ENCODE results near the gene SLC20A1.
"Not testable (repeated sequence)": the region's sequence is repeated elsewhere in the genome, so short reads cannot be mapped to it uniquely, and the experiment has no call there.

SLC20A1 gene

DNA sequence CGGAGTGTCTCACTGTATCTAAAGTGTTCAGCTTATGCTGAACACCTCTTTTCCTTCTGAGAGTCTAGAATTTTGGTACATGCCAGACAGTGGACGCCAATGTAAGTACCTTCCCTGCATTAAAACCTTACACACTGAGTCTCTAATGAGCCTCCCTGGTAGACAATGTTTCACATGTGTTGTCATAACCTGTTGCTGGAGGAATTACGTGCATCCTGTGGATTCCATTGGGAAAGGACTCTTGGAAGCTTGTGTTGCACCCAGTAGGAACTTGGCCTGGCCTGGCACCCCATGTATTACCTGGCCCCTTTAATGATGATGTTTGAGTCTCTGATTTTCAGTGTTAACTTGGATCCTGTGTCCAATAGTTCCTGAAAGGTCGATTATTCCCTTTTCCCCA lies 40.8 kb upstream of the SLC20A1 start:
- ChIA-PET CTCF (interaction anchor here (0.6 to 11.6 kb wide), 11 partner anchors 10 to 131 kb away, joined by 3 to 158 read pairs (median 3); no protein-coding TSS in a partner anchor), POLR2A (no interaction called here)
- no peaks in the 10 kb centered on the region for H3K27me3 ChIP-seq (replicated peaks in 2 of 5; ENCODE audit: control insufficient read depth in 4 of 5, insufficient read depth in 5 of 5, low read length in 4 of 5)
- H3K4me3 ChIP-seq (ENCODE audit: control insufficient read depth in 1 of 7, extremely low read depth in 1 of 7, insufficient read depth in 4 of 7, low read depth in 2 of 7, low read length in 6 of 7): no peak overlapping the region
- peaks cover 0 to 4% (median 2%) of the 10 kb centered on the region in 4 experiments for H3K4me1 ChIP-seq (ENCODE audit: control extremely low read depth in 1 of 4, control insufficient read depth in 4 of 4, insufficient read depth in 4 of 4, low read length in 3 of 4)
- 82% methylated on average over 3 of the region's 4 CpGs for WGBS (ENCODE audit: insufficient coverage)
- no peaks in the 10 kb centered on the region for H3K36me3 ChIP-seq (ENCODE audit: control insufficient read depth in 4 of 4, insufficient read depth in 4 of 4, low read length in 3 of 4)
- no peak overlapping the region for H3K27ac ChIP-seq (ENCODE audit: insufficient read depth in 1 of 2, low read depth in 1 of 2, low read length in 2 of 2, poor library complexity in 1 of 2, severe bottlenecking in 2 of 2)
- H3K9me3 ChIP-seq (ENCODE audit: control extremely low read depth in 1 of 5, control insufficient read depth in 4 of 5, insufficient read depth in 2 of 5, low read depth in 1 of 5, low read length in 4 of 5): no peaks in the 10 kb centered on the region
- DNase-seq: no peak

GRCh38 chr2:112605926-112606325 lies 39.8 kb upstream of the SLC20A1 start:
- H3K36me3 ChIP-seq (ENCODE audit: control insufficient read depth in 4 of 4, insufficient read depth in 4 of 4, low read length in 3 of 4): no peaks in the 10 kb centered on the region
- no peaks in the 10 kb centered on the region for H3K4me1 ChIP-seq (ENCODE audit: control extremely low read depth in 1 of 4, control insufficient read depth in 4 of 4, insufficient read depth in 4 of 4, low read length in 3 of 4)
- no peaks in the 10 kb centered on the region for H3K27me3 ChIP-seq (replicated peaks in 2 of 5; ENCODE audit: control insufficient read depth in 4 of 5, insufficient read depth in 5 of 5, low read length in 4 of 5)
- H3K4me3 ChIP-seq (ENCODE audit: control insufficient read depth in 1 of 7, extremely low read depth in 1 of 7, insufficient read depth in 4 of 7, low read depth in 2 of 7, low read length in 6 of 7): no peak overlapping the region
- CTCF ChIA-PET: interaction anchor here (1.0 to 4.2 kb wide), 4 partner anchors 15 to 121 kb away, joined by 3 to 21 read pairs (median 4); no protein-coding TSS in a partner anchor
- POLR2A ChIA-PET: no interaction called here
- H3K9me3 ChIP-seq (ENCODE audit: control extremely low read depth in 1 of 5, control insufficient read depth in 4 of 5, insufficient read depth in 2 of 5, low read depth in 1 of 5, low read length in 4 of 5): no peaks in the 10 kb centered on the region
- 100% methylated on average over 4 of the region's 5 CpGs for WGBS (ENCODE audit: insufficient coverage)
- DNase-seq: no peak
- H3K27ac ChIP-seq (ENCODE audit: insufficient read depth in 1 of 2, low read depth in 1 of 2, low read length in 2 of 2, poor library complexity in 1 of 2, severe bottlenecking in 2 of 2): no peak overlapping the region

- H3K4me3 ChIP-seq (ENCODE audit: control insufficient read depth in 1 of 7, extremely low read depth in 1 of 7, insufficient read depth in 4 of 7, low read depth in 2 of 7, low read length in 6 of 7): no peak overlapping the region
- no peak for DNase-seq
- no peak overlapping the region for H3K27ac ChIP-seq (ENCODE audit: insufficient read depth in 1 of 2, low read depth in 1 of 2, low read length in 2 of 2, poor library complexity in 1 of 2, severe bottlenecking in 2 of 2)
- 95% methylated on average over 4 of the region's 4 CpGs for WGBS (ENCODE audit: insufficient coverage)
- no peaks in the 10 kb centered on the region for H3K4me1 ChIP-seq (ENCODE audit: control extremely low read depth in 1 of 4, control insufficient read depth in 4 of 4, insufficient read depth in 4 of 4, low read length in 3 of 4)
- no peaks in the 10 kb centered on the region for H3K9me3 ChIP-seq (ENCODE audit: control extremely low read depth in 1 of 5, control insufficient read depth in 4 of 5, insufficient read depth in 2 of 5, low read depth in 1 of 5, low read length in 4 of 5)
- ChIA-PET CTCF (interaction anchor here (1.1 to 4.2 kb wide), 2 partner anchors 9 to 19 kb away, joined by 4 to 21 read pairs; no protein-coding TSS in a partner anchor), POLR2A (no interaction called here)
- H3K27me3 ChIP-seq (replicated peaks in 2 of 5; ENCODE audit: control insufficient read depth in 4 of 5, insufficient read depth in 5 of 5, low read length in 4 of 5): no peaks in the 10 kb centered on the region
- no peaks in the 10 kb centered on the region for H3K36me3 ChIP-seq (ENCODE audit: control insufficient read depth in 4 of 4, insufficient read depth in 4 of 4, low read length in 3 of 4)
Observed at GRCh38 chr2:112606547-112606946, 39.2 kb upstream of the SLC20A1 start.

DNA sequence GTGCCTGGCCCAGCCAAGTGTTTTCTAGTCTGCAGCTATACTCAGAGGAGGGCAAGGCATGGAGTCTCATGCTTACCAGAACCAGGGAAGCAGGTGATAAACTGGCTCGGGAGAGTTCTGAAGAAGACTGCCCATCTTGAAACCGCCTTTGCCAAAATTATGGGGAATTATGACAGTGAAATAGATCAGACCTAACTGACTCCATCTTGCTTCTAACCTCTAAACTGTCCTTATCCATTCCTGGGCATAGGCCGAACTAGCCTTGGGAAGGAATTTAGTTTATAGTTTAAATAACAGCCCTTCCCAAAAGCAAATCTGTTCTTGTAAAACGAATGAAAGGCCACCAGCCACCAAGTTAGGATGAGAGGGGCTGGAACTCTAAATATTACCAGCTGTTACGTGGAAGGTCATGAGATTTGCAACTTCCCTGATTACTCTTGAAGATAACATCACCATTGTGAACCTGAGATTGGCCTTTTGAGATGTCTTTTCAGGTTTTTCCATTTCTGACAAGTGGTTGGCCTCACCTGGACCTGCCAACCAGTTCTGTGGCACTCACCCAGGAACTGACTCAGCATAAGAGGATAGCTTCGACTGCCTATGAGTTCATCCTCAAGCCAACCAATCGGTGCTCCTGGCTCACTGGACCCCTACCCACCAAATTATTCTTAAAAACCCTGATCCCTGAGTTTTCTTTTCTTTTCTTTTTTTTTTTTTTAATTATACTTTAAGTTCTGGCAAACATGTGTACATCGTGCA lies 37.9 kb upstream of the SLC20A1 start:
- ChIA-PET CTCF (no interaction called here), POLR2A (no interaction called here)
- WGBS (ENCODE audit: insufficient coverage): 93% methylated on average over 6 of the region's 8 CpGs
- Histone ChIP-seq H3K27ac (ENCODE audit: insufficient read depth in 1 of 2, low read depth in 1 of 2, low read length in 2 of 2, poor library complexity in 1 of 2, severe bottlenecking in 2 of 2) (no peak overlapping the region), H3K4me3 (ENCODE audit: control insufficient read depth in 1 of 7, extremely low read depth in 1 of 7, insufficient read depth in 4 of 7, low read depth in 2 of 7, low read length in 6 of 7) (no peak overlapping the region), H3K4me1 (ENCODE audit: control extremely low read depth in 1 of 4, control insufficient read depth in 4 of 4, insufficient read depth in 4 of 4, low read length in 3 of 4) (no peaks in the 10 kb centered on the region), H3K36me3 (ENCODE audit: control insufficient read depth in 4 of 4, insufficient read depth in 4 of 4, low read length in 3 of 4) (no peaks in the 10 kb centered on the region), H3K27me3 (replicated peaks in 2 of 5; ENCODE audit: control insufficient read depth in 4 of 5, insufficient read depth in 5 of 5, low read length in 4 of 5) (no peaks in the 10 kb centered on the region), H3K9me3 (ENCODE audit: control extremely low read depth in 1 of 5, control insufficient read depth in 4 of 5, insufficient read depth in 2 of 5, low read depth in 1 of 5, low read length in 4 of 5) (peaks cover 0 to 1% (median 0%) of the 10 kb centered on the region in 5 experiments)
- no peak for DNase-seq

GRCh38 chr2:112609320-112609719 lies 36.4 kb upstream of the SLC20A1 start:
- CTCF ChIA-PET: interaction anchor here (2.1 kb wide), 1 partner anchor 116 kb away, joined by 5 read pairs; no protein-coding TSS in a partner anchor
- no CpG with 5 or more reads among the region's 4 CpGs for WGBS (ENCODE audit: insufficient coverage)
- POLR2A ChIA-PET: not testable (repeated sequence)

DNA sequence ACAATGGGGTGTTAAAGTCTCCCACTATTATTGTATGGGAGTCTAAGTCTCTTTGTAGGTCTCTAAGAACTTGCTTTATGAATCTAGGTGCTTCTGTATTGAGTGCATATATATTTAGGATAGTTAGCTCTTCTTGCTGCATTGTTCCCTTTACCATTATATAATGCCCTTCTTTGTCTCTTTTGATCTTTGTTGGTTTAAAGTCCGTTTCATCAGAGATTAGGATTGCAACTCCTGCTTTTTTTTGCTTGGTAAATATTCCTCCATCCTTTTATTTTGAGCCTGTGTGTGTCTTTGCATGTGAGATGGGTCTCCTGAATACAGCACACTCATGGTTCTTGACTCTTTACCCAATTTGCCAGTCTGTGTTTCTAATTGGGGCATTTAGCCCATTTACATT lies 33.5 kb upstream of the SLC20A1 start:
- no CpG with 5 or more reads among the region's 1 CpG for WGBS (ENCODE audit: insufficient coverage)
- POLR2A ChIA-PET; H3K4me1 ChIP-seq (ENCODE audit: control extremely low read depth in 1 of 4, control insufficient read depth in 4 of 4, insufficient read depth in 4 of 4, low read length in 3 of 4); H3K27ac ChIP-seq (ENCODE audit: insufficient read depth in 1 of 2, low read depth in 1 of 2, low read length in 2 of 2, poor library complexity in 1 of 2, severe bottlenecking in 2 of 2); H3K36me3 ChIP-seq (ENCODE audit: control insufficient read depth in 4 of 4, insufficient read depth in 4 of 4, low read length in 3 of 4); H3K27me3 ChIP-seq (replicated peaks in 2 of 5; ENCODE audit: control insufficient read depth in 4 of 5, insufficient read depth in 5 of 5, low read length in 4 of 5); H3K4me3 ChIP-seq (ENCODE audit: control insufficient read depth in 1 of 7, extremely low read depth in 1 of 7, insufficient read depth in 4 of 7, low read depth in 2 of 7, low read length in 6 of 7); DNase-seq; H3K9me3 ChIP-seq (ENCODE audit: control extremely low read depth in 1 of 5, control insufficient read depth in 4 of 5, insufficient read depth in 2 of 5, low read depth in 1 of 5, low read length in 4 of 5): not testable (repeated sequence)
- CTCF ChIA-PET: interaction anchor here (0.7 kb wide), 1 partner anchor 13 kb away, joined by 3 read pairs; no protein-coding TSS in a partner anchor

More at GRCh38 chr2:112609320-112609719, 36.4 kb upstream of the SLC20A1 start:
- not testable (repeated sequence) for H3K4me3 ChIP-seq (ENCODE audit: control insufficient read depth in 1 of 7, extremely low read depth in 1 of 7, insufficient read depth in 4 of 7, low read depth in 2 of 7, low read length in 6 of 7); H3K4me1 ChIP-seq (ENCODE audit: control extremely low read depth in 1 of 4, control insufficient read depth in 4 of 4, insufficient read depth in 4 of 4, low read length in 3 of 4); H3K27ac ChIP-seq (ENCODE audit: insufficient read depth in 1 of 2, low read depth in 1 of 2, low read length in 2 of 2, poor library complexity in 1 of 2, severe bottlenecking in 2 of 2); H3K9me3 ChIP-seq (ENCODE audit: control extremely low read depth in 1 of 5, control insufficient read depth in 4 of 5, insufficient read depth in 2 of 5, low read depth in 1 of 5, low read length in 4 of 5); H3K36me3 ChIP-seq (ENCODE audit: control insufficient read depth in 4 of 4, insufficient read depth in 4 of 4, low read length in 3 of 4); H3K27me3 ChIP-seq (replicated peaks in 2 of 5; ENCODE audit: control insufficient read depth in 4 of 5, insufficient read depth in 5 of 5, low read length in 4 of 5); DNase-seq

- ChIA-PET POLR2A (no interaction called here), CTCF (interaction anchor here (2.6 kb wide), 1 partner anchor 12 kb away, joined by 8 read pairs; no protein-coding TSS in a partner anchor)
- no peak for DNase-seq
- Histone ChIP-seq H3K9me3 (ENCODE audit: control extremely low read depth in 1 of 5, control insufficient read depth in 4 of 5, insufficient read depth in 2 of 5, low read depth in 1 of 5, low read length in 4 of 5) (peaks cover 0 to 3% (median 0%) of the 10 kb centered on the region in 5 experiments), H3K4me3 (ENCODE audit: control insufficient read depth in 1 of 7, extremely low read depth in 1 of 7, insufficient read depth in 4 of 7, low read depth in 2 of 7, low read length in 6 of 7) (no peak overlapping the region), H3K27me3 (replicated peaks in 2 of 5; ENCODE audit: control insufficient read depth in 4 of 5, insufficient read depth in 5 of 5, low read length in 4 of 5) (no peaks in the 10 kb centered on the region), H3K36me3 (ENCODE audit: control insufficient read depth in 4 of 4, insufficient read depth in 4 of 4, low read length in 3 of 4) (no peaks in the 10 kb centered on the region), H3K27ac (ENCODE audit: insufficient read depth in 1 of 2, low read depth in 1 of 2, low read length in 2 of 2, poor library complexity in 1 of 2, severe bottlenecking in 2 of 2) (no peak overlapping the region), H3K4me1 (ENCODE audit: control extremely low read depth in 1 of 4, control insufficient read depth in 4 of 4, insufficient read depth in 4 of 4, low read length in 3 of 4) (no peaks in the 10 kb centered on the region)
- 90% methylated on average over 7 of the region's 13 CpGs for WGBS (ENCODE audit: insufficient coverage)
Observed at GRCh38 chr2:112614201-112614840, 31.4 kb upstream of the SLC20A1 start.
